Measurements from ENCODE around the gene MEIOC.
"Not testable (repeated sequence)": the region's sequence is repeated elsewhere in the genome, so short reads cannot be mapped to it uniquely, and the experiment has no call there.

Gene MEIOC

GRCh38 chr17:44655983-44656710, at the start of gene MEIOC:
Gene MEIOC, plus strand, starts transcription at chr17:44656468. Its CDS starts 146 bp downstream, at chr17:44656614.
- peak; percentile 80 for DNase-seq (ENCODE audit: low spot score)

- no peak for DNase-seq (ENCODE audit: low spot score)
Observed at GRCh38 chr17:44606658-44607057, 49.6 kb upstream of the MEIOC start.

DNA sequence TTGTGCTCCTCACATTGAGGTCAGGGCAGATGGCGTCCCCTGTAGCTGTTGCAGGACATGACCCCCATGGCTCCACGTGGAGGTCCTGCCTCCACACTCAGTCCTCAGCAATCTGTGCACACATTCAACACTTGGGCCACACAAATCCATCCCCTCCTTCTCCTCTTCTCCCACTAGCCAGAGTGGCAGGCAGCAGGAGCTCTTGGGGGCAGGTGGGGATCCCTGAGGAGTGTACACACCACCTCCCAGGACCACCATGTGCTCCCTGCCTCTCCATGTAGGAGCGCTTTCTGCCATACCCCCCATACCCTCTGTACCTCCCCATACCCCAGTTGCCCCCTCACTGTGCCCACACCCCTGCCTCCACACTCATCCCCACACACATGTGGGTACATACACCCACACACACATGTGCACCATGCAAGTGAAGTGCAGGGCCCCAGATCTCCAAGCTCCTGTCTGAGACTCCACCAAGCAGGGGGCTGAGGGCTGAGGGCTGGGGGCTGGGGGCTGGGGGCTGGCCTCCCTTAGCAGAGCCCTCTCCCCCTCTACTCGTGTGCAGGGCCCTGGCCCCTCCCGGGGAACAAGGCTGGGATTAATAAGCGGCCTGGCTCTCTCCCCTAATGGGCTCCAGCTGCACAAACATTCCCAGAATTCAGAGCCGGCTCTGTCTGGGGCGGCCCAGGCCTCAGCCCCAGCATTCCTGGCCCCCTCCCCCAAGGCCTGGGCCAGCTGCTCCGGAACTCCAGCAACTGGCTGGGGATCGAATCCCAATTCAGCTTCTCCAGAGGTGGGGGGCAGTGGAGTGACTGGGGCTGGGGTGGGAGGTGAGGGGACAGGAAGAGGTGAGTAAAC, 48.2 kb upstream of the MEIOC start:
- no peak for DNase-seq (ENCODE audit: low spot score)

DNA sequence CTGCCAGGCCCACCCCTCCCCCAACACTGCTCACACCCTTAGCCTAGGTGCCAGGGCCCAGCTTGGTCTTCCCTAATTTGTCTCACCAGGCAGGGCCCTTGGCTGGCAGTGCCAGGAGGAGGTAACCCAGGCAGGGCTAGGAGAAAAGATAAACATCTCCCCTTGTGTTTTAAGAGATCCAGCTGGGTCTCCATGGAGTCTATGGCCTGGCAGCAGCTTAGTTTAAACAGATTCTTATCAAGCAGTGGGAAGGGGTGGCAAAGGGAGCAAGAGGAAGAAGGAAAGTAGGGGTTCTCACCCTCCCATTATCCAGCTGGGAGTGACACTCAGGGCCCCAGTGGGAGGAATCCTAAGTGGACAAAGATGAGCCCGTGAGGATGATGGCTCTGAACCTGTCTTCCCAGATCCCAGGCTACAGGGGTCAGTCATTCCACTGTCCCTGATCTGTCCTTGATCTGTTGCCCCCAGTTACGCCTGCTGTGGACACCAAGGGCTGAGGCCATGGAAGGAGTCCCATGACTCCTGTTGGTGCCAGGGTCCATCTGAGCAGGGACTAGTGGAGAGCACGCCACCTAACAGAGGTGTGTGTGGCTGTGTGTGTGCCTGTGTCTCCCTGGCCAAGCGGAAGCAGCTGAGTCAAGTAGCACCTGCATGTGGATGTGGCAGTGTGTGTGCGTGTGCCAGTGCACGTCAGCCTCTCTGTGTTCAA, 47.4 kb upstream of the MEIOC start:
- DNase-seq (ENCODE audit: low spot score), result no peak

DNA sequence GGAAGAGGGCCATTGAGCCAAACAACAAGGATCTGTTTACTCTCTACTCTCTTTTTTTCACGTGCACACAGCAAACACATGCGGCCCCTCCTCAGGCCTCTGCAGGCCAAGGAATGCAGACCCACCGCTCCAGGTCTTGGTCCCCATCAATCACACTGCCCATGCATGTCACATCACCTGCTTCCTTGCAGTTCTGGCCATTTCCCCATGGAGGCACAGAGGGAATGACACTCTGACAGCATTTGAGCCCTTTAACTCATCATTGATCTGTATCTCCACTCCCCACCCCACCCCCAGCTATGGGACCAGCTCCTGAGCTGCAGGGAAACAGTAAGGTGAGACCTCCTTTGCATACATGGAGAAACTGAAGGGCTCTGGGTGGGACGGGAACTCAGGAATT, 45.9 kb upstream of the MEIOC start:
- no peak for DNase-seq (ENCODE audit: low spot score)

- DNase-seq (ENCODE audit: low spot score), result no peak
Observed at GRCh38 chr17:44610871-44611270, 45.4 kb upstream of the MEIOC start.

DNA sequence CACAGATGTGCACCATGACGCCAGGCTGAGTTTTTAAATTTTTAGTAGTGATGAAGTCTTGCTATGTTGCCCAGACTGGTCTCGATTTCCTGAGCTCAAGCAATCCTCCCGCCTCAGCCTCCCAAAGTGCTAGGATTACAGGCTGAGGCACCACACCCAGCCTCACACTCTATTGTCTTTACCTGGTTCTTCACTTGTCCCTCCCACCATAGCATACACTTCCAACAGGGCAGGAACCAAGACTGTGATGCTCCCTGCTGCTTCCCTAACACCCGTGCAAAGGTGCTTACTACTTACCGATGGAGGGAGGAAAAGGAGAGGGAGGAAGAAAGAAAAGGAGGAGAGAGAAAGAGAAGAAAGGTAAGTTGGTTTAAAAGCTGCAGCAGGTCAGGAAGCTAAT, 41.4 kb upstream of the MEIOC start:
- no peak for DNase-seq (ENCODE audit: low spot score)

DNA sequence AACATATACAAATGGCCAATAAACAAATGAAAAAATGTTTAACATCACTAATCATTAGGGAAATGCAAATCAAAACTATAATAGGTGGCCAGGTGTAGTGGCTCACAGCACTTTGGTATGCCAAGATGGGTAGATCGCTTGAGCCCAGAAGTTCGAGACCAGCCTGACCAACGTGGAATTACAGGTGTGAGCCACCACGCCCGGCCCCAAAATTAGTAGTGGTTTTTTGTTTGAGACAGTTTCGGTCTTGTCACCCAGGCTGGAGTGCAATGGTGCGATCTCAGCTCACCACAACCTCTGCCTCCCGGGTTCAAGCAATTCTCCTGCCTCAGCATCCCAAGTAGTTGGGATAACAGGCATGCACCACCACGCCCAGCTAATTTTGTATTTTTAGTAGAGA, 37.6 kb upstream of the MEIOC start:
- DNase-seq (ENCODE audit: low spot score), result not testable (repeated sequence)

- no peak for DNase-seq (ENCODE audit: low spot score)
Observed at GRCh38 chr17:44623070-44623725, 33.1 kb upstream of the MEIOC start.

DNA sequence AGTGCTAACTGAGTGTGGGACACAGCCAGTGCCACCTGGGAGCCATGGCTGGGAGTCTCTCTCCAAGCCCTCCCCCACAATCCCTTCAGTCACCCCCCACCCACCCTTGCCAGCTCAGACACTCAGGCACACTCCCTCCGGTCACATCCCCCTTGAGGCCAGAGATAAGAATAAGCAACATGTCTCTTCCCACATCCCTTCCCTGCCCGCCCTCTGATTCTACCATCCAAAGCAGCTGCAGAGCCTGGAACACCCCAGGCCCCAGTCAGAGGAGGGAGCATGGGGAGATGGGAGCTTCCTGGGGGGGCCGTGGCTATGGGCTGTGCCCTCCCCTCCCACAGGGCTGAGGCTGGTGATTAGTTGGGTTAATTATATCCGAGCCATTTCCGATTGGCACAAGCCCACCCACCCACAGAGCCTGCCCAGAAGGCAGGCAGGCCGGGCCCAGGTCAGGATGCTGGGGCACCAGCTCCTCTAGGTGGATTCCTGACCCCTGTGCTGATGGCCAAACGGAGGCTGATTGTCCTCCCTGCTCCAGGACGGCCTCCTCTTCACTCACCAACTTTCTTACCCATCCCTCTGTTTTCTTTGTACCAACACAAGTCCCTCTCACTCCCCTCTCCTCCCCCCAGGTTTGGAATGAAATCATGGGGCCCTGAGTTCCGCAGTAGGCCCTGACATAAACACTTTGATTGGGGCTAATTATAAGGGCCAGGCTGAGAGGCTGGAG, 28.6 kb upstream of the MEIOC start:
- DNase-seq (ENCODE audit: low spot score), result no peak

GRCh38 chr17:44628243-44629188, 27.8 kb upstream of the MEIOC start:
- peak; percentile 66 for DNase-seq (ENCODE audit: low spot score)

DNA sequence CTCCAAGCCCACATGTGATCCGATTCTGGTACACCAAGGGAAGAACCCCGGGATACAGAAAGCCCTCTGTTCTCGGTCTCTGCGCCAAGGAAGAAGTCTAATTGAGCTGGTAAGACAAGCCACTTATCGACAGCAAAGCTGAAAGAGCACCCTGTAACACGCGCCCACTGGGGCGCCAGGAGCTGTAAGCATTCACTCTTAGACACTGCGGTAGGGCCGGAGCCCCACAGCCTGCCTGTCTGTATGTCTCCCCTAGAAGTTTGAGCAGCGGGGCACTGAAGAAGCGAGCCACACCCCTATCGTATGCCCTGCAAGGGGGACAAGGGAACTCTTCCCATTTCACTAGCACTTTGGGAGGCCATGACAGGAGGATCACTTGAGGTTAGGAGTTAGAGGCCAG, 27.0 kb upstream of the MEIOC start:
- DNase-seq (ENCODE audit: low spot score), result no peak

DNA sequence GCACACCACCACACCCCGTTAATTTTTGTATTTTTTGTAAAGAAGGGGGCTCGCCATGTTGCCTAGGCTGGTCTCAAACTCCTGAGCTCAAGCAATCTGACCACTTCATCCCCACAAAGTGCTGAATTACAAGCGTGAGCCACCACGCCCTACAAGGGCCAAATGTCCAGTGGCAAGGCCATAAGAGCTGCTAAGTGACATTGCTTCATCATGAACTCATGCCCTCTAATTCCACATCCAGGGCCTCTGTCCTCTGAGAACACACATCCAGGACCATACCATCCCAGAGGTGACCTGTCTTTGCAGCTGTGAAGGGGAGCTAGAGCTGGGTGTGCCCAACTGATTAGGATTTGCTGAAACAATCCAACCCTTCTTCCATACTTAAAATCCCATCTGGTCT, 25.6 kb upstream of the MEIOC start:
- DNase-seq (ENCODE audit: low spot score), result no peak

DNA sequence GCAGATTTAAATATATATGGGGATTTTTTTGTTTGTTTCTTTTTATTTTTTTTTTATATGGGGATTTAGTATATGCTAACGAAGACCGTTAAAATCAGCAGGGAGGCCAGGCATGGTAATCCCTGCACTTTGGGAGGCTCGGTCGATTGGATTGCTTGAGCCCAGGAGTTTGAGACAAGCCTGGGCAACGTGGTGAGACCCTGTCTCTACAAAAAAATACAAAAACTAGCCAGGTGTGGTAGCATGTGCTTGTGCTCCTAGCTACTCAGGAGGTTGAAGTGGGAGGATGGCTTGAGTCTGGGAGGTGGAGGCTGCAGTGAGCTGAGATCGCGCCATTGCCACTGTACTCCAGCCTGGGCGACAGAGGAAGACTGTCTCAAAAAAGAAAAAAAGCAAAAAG, 22.3 kb upstream of the MEIOC start:
- DNase-seq (ENCODE audit: low spot score), result no peak

DNA sequence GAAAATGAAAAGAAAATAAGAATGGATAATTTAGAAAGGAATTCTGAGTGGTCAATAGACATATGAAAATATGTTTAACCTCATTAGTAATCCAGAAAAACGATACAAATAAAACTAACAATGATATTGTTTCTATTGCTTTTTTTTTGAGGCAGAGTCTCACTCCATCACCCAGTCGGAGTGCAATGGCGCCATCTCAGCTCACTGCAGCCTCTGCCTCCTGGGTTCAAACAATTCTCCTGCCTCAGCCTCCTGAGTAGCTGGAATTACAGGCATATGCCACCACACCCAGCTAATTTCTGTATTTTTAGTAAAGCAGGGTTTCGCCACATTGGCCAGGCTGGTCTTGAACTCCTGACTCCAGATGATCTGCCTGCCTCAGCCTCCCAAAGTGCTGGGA, 21.9 kb upstream of the MEIOC start:
- DNase-seq (ENCODE audit: low spot score), result not testable (repeated sequence)

- DNase-seq (ENCODE audit: low spot score), result no peak
Observed at GRCh38 chr17:44636562-44636961, 19.7 kb upstream of the MEIOC start.

- no peak for DNase-seq (ENCODE audit: low spot score)
Observed at GRCh38 chr17:44637066-44637465, 19.2 kb upstream of the MEIOC start.

DNA sequence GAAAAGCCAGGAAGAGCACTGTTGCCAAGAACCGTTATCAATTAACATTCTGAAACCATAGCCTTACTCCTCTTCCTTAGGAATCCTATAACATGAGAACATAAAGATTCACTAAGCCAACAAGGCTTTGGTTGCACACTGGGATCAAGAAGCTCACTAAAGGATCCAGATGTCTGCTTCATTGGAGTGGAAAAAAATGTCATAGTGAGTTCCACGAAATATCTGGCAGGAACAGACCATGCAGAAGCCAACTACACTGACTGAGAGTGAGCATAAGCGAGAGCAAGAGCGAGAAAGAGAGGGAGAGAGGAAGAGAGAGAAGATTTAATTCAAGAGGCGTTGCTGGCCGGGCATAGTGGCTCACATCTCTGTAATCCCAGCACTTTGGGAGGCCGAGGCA, 13.4 kb upstream of the MEIOC start:
- DNase-seq (ENCODE audit: low spot score), result no peak

DNA sequence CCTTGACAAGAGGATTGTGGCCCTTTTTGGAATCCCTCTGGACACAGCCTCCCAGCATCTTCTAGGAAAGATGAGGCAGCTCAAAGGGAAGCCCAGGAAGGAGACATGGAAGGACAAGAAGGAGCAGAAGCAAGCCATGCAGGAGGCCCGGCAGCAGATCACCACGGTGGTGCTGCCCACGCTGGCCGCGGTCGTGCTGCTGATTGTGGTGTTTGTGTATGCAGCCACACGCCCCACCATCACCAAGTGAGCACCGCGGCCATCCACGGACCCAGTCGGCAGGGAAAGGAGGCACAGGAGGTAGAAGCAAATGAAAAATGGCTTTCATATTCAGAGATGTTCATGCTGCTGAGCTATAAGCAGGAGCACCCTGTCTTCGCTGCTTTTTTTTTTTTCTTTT, 10.9 kb upstream of the MEIOC start:
- no peak for DNase-seq (ENCODE audit: low spot score)

DNA sequence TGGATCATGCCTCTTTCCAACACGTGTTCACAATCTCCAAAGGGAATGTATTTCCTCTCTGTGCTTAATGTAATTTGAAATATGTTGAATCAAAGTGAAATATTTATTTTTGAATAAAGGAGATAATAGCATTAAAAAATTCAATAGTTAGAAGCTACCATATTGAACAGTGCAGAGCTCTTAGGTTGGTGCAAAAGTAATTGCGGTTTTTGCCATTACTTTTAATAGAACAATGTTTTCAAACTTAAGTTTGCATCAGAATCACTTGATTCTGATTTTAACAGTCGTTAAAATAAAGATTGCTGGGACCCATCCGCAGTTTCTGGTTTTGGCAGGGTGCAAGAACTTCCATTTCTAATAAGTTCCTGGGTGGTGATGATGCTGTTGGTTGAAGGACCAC, 10.0 kb upstream of the MEIOC start:
- no peak for DNase-seq (ENCODE audit: low spot score)
